ENCODE results near the gene RDM1.
A peak's percentile ranks its signal among the peaks of the same experiment; 100 is the strongest.
"Not testable (repeated sequence)": the region's sequence is repeated elsewhere in the genome, so short reads cannot be mapped to it uniquely, and the experiment has no call there.

The RDM1 gene

GRCh38 chr17:35897772-35898171 is 32.8 kb downstream of the RDM1 start:
- DNase-seq, result not testable (repeated sequence)

DNA sequence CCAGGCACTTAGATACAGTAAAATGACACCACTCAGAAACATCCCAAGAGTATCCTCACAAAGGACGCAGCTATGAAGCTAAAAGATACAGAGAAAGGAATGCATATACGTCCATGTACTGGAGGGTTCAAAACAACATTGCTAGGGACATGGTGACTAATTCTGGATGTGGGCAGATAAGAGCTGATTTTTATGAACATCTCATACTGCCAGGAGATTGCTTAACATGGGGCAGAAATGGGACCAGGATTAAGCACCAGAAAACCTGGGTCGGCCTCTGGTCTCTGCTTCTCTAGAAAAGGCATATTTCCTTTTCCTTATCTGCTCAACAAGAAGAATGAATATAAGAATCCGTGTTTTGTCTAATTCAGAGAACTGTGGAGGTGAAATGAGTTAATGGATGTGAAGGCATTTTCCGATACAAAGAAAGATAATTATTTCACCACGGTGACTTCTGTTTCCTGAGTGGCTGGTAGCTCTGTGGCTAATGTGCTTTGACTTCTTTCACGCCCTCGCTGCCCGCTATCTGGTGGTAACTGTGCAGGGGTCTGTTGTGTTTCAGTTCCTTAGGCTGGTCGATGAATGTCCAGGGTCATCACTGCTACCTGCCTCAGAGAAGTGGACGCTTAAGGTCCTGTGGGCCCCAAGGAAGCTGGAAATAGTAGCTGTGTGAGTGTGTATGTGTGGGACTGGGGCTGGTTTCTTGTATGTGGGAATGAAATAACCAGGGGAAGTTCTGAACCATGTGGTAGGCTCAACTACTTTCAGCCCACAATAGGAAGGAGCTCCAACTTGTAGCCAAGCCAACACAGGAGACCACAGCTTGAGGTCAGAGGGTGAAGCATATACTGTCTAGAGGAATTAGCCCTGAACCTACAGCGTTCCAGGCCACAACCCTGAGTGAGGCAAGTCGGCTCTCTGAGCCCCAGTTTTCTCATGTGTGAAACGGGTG is 34.7 kb downstream of the RDM1 start:
- peak; percentile 87 for DNase-seq

GRCh38 chr17:35894206-35894605 is 36.4 kb downstream of the RDM1 start:
- no peak for DNase-seq

DNA sequence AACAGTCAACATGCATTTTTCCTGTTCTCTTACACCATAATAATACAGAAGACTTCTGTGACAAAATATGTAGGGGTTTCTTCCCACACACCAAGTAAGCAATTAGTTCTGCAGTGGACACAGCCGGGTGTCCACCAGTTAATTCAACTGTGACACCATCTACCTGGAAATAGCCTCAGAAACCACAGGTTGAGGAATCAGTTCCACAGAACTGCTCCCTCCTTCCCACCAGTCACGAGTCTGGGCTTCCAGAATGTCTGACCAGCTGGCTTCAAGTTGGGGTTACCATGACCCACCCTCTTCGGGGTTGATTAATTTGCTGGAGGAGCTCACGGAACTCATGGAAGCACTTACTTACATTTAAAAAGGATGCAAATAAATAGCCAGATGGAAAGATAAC is 36.8 kb downstream of the RDM1 start:
- no peak for DNase-seq

DNA sequence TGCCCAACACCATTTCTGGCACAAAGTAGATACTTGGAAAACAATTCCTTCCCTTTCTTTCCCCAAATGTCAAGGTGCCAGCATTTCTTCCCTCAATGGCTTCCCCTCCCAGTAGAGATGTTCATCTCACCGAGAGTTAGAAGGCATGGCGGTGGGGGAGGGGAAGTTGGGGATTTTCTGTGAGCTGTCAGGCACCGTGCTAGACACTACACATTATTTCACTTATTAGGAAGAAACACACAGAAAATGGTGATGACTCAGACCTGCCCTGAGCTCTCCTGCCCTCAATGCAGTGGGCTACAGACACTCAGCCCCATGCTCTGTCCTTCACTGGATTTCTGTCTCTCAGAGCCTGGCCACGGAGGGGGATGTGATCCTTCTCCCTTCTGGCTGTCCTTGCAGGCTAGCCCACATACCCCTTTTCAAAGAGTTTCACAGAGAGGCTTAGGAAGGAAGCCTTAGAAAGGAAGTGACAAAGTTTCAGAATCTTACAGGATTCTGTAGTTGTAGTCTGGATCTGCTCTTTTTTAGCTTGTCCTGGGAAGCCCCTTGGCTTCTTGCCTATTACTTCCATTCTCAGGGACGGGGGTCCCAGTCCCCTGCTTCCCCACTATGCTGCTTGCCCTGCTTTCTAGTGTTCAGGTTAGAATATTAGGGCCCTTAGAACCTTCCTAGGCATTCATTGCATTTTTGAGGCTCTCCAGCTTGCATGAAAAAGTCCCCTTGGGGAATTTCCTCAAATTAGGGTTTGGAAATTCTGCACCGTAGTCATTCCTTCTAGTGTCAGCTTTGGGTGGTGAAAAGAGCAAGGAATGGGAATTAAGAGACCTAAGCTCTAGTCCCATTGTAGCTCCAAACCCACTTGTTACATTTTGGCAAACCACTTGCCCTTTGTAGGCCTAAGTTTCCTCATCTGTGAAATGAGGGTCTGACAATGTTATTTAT is 38.2 kb downstream of the RDM1 start:
- peak; percentile 13 for DNase-seq

- no peak for DNase-seq
Observed at GRCh38 chr17:35891269-35891668, 39.3 kb downstream of the RDM1 start.

DNA sequence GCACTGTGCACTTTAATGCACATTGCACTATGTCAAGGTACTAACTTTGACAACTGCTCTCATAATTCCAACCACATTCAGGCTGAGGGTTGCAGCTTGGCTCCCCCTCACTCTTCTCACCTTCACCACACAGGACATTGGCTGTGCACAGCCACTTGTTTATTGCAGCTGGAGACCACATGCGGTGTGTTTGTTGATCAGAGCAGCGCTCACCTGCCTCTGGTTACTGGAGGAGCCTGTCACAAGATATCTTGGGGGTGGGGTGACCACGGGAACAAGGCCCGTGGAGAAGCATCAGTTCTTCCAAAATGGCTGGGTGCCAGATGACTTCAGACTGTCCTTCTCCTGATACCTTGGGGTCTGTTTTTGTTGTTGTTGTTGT is 39.8 kb downstream of the RDM1 start:
- no peak for DNase-seq

DNA sequence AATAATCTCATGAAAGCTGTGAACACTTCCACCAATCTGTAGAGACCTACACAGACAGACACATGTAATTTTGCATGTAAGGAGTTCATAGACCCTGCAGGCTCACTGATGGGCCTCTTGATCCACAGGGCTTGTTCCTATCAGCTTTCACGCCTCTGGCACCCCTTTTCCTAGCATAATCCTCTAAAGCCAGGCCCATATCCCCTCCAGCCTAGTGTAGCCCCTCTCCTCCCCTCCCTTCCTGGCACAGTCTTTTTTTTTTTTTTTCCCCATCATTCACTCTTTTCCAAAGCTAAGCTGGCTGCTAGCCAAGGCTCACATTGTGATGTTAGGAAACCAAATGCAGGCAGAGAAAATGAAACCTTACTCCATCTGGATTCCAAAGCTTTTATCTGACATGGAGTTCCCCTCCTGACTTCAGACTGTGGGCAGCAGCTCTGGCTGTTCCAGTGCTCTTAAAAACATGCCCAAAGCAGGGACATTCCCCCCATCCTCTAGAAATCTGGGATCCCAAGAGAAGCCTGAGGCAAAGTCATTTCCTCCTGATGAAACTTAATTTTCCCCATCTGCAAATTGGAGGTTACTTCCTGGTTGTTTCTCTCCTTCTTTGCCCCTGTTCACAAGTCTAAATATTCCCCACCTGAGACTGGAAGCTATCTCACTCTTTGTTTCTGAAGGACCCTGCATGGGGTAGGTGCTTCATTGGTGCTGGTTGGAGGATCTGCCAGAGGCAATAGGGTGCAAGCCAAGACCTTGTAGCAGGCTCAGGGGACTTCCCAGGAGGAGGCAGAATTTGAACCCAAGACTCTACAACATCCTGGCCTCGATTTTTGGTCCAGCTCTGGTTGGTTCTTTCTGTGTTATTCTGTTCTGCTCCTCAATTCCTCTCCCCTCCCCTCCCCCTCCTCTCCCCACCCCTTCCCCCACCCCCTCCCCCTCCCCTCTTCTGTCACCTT is 40.5 kb downstream of the RDM1 start:
- no peak for DNase-seq

DNA sequence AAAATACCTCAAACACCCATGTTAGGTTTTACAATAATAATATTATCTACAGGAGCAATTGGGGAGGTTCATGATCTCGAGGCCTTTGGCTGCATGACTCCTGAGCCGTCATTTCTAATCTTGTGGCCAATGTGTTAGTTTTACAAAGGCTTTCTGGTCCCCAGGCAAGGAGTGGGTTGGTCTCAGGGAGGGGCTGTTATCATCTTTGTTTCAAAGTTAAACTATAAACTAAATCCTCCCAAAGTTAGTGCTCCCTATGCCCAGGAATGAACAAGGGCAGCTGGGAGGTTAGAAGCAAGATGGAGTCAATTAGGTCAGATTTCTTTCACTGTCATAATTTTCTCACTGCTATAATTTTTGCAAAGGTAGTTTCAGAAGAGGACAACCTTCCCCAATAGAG is 41.3 kb downstream of the RDM1 start:
- DNase-seq, result no peak

DNA sequence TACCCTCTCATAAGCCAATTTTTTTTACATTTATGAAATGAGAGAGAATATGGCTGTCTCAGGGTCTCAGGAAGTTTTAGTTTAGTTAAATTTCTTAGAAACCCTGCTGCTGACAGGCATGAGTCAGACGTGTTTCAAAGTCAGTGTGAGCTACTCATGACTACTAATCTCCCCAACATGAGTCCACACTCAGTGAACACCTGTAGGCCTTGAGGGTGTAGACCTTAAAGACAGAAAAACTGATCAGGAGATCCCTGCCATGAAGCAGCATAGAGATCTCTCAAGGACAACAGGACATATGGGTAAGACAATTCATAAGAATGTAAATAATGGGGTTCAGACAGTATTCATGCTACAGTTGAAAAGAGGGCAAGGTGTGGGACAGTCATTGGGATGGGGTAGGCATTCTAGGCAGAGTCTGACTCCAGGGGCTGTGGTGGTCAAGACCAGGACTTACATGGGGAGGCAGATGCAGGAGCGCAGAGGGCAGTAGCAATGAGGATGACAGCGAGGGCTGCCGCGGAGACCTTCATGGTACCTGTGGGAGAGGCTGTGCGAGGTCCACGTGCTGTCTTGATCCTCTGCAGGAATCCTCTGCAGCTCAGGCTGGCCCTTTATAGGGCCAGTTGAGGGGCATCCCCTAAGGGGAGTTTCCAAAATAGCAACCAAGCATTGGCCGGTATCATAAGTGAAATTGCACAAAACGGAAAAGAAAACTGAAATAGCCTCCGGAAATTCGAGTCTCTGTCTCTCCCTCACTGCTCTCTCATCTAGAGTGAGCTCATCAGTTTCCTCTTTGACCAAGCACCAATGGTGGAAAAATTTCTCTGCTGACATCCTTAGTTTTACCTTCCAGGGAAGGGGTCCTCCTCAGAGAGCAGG is 50.6 kb downstream of the RDM1 start, which contains the start of gene CCL5:
TSS of gene CCL5 (minus strand) at position 588 of the 882 bp plus-strand sequence.
- DNase-seq, result no peak

GRCh38 chr17:35878361-35878760 is 52.2 kb downstream of the RDM1 start:
- DNase-seq, result no peak

GRCh38 chr17:35877345-35878029 is 53.1 kb downstream of the RDM1 start:
- no peak for DNase-seq

- no peak for DNase-seq
Observed at GRCh38 chr17:35876534-35876933, 54.0 kb downstream of the RDM1 start.

DNA sequence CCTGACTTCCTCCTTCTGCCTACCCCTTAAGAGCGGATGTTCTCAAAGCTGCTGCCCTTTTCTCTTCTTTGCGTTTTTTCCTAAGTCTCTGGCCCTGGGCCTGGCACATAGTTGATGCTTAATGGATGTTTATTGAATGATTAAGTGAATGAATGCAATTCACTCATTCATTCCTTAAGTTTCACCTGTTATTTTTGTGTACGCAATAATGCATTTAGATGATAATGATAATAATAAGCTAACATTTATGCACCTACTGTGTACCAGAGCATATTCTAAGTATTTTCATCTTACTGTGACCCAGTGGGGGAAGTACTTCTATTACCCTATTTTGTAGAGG is 54.8 kb downstream of the RDM1 start:
- no peak for DNase-seq

GRCh38 chr17:35875072-35875799 is 55.3 kb downstream of the RDM1 start:
- DNase-seq, result no peak

GRCh38 chr17:35872196-35872980 is 58.2 kb downstream of the RDM1 start:
- DNase-seq, result no peak

GRCh38 chr17:35870906-35871819 is 59.4 kb downstream of the RDM1 start:
- DNase-seq, result peak; percentile 63

GRCh38 chr17:35868737-35869136 is 61.8 kb downstream of the RDM1 start, which contains the start of gene HEATR9:
HEATR9 (minus strand) TSS chr17:35868891; CDS start chr17:35868742, 149 bp downstream.
- DNase-seq, result no peak
